Upper lobe of right lung (tissue), 1 donor: ENCODE results near the gene NPHP4. TPM values are rescaled to one million over a fixed set of nuclear protein-coding genes. Genes with fewer than 3 reads are reported as not detected.

Source experiments
- ATAC-seq: fragments of 200-7000 bp; cut with Tn5 transposase; one replicate; pipeline ENCODE4 v1.9.1; 2020; ENCODE audit warnings: mild to moderate bottlenecking, moderate library complexity
- DNase-seq: peaks from one replicate; pipeline ENCODE4 v3.0.0-alpha.2; 2020
- H3K27ac ChIP-seq: fragments of 200-600 bp; one replicate; pipeline ENCODE4 v1.8.0; 2022
- H3K27me3 ChIP-seq: fragments of 200-600 bp; one replicate; pipeline ENCODE4 v1.8.0; 2022; ENCODE audit warnings: mild to moderate bottlenecking
- H3K36me3 ChIP-seq: fragments of 200-600 bp; one replicate; pipeline ENCODE4 v1.8.0; 2022
- H3K4me1 ChIP-seq: fragments of 200-600 bp; one replicate; pipeline ENCODE4 v1.8.0; 2022
- H3K4me3 ChIP-seq: fragments of 200-600 bp; one replicate; pipeline ENCODE4 v1.8.0; 2022; ENCODE audit warnings: mild to moderate bottlenecking
- H3K9me3 ChIP-seq: fragments of 200-600 bp; one replicate; pipeline ENCODE4 v1.8.0; 2022
- intact Hi-C: fragments of 100-400 bp; cut with DNase I; formaldehyde crosslinking; loops from one replicate; pipeline ENCODE4 v1.11.0; 2022
- total RNA-seq: library from RNA; stranded (reverse); fragmentation: NEBNext Ultra II Directional; extraction: Animal tissue kit (Norgen Biotek cat#: 25700); gene quantifications from one replicate; pipeline ENCODE4 v1.2.1, GENCODE V29; 2021
- TF ChIP-seq, protein P1 (sequence below): fragments of 200-600 bp; IDR thresholded peaks from one replicate; pipeline ENCODE4 v1.8.0; 2022; ENCODE audit warnings: antibody characterized with exemption
- donor health status: DM: no; HTN: yes; CAD: no; lungs with severe emphysema.

NPHP4 gene
- total RNA-seq, 1 donor from 2014 or later: 14.6 TPM

DNA sequence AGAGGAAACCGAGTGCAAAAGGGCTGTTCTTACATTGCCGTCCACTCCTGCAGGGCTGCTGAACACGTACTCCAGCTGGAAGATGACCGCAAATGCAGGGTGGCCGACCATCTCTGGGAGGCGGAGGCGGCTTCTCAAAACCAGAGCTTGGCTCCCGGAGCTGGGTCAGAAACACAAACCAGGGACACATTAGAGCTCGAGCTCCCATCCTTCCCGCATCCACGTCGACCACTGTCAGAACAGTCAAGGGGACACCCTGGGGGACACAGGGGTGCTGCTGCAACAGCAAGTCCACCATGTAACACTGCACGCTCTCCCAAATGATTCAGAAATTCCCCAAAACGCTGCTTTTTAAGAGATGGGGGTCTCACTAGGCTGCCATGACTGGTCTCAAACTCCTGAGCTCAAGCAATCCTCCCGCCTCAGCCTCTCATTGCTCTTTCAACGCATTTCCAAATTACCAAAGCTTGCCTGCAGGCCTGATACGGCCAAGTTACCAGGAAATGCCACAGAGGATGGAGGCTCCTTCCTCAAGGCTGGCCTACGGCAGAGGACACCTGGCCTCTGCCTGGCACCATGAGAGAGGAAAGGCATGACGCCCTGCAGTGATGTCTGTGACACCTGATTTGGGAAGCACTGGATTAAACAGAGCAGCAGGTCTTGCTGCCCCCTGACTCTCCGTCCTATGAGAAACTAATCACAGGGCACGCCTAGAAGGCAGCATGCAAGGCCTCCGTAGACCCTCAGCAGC lies 45.0 kb downstream of the NPHP4 start:
- ATAC-seq (no peak), DNase-seq (peak; percentile 52)
- TF ChIP-seq, protein P1, sequence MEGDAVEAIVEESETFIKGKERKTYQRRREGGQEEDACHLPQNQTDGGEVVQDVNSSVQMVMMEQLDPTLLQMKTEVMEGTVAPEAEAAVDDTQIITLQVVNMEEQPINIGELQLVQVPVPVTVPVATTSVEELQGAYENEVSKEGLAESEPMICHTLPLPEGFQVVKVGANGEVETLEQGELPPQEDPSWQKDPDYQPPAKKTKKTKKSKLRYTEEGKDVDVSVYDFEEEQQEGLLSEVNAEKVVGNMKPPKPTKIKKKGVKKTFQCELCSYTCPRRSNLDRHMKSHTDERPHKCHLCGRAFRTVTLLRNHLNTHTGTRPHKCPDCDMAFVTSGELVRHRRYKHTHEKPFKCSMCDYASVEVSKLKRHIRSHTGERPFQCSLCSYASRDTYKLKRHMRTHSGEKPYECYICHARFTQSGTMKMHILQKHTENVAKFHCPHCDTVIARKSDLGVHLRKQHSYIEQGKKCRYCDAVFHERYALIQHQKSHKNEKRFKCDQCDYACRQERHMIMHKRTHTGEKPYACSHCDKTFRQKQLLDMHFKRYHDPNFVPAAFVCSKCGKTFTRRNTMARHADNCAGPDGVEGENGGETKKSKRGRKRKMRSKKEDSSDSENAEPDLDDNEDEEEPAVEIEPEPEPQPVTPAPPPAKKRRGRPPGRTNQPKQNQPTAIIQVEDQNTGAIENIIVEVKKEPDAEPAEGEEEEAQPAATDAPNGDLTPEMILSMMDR: no peak
- no peaks in the 10 kb centered on the region for H3K27me3 ChIP-seq
- intact Hi-C loops: no loop called here
- H3K4me1 ChIP-seq: no peaks in the 10 kb centered on the region
- no peak overlapping the region for H3K4me3 ChIP-seq
- H3K27ac ChIP-seq: no peak overlapping the region
- no peaks in the 10 kb centered on the region for H3K9me3 ChIP-seq
- H3K36me3 ChIP-seq: peaks cover 23% of the 10 kb centered on the region

GRCh38 chr1:5945445-5945844 lies 46.8 kb downstream of the NPHP4 start:
- DNase-seq (peak; percentile 21), ATAC-seq (no peak)
- intact Hi-C loops: no loop called here
- H3K4me3 ChIP-seq: no peak overlapping the region
- H3K27me3 ChIP-seq: no peaks in the 10 kb centered on the region
- TF ChIP-seq, protein P1: no peak
- no peaks in the 10 kb centered on the region for H3K9me3 ChIP-seq
- no peaks in the 10 kb centered on the region for H3K4me1 ChIP-seq
- H3K27ac ChIP-seq: no peak overlapping the region
- H3K36me3 ChIP-seq: peaks cover 11% of the 10 kb centered on the region

- Histone ChIP-seq H3K4me3 (no peak overlapping the region), H3K36me3 (peaks cover 10% of the 10 kb centered on the region), H3K4me1 (no peaks in the 10 kb centered on the region), H3K27ac (no peak overlapping the region), H3K9me3 (no peaks in the 10 kb centered on the region), H3K27me3 (no peaks in the 10 kb centered on the region)
- intact Hi-C loops: no loop called here
- TF ChIP-seq, protein P1: no peak
- DNase-seq: peak; percentile 22
- ATAC-seq: no peak
Observed at GRCh38 chr1:5944843-5945167, 47.4 kb downstream of the NPHP4 start.

DNA sequence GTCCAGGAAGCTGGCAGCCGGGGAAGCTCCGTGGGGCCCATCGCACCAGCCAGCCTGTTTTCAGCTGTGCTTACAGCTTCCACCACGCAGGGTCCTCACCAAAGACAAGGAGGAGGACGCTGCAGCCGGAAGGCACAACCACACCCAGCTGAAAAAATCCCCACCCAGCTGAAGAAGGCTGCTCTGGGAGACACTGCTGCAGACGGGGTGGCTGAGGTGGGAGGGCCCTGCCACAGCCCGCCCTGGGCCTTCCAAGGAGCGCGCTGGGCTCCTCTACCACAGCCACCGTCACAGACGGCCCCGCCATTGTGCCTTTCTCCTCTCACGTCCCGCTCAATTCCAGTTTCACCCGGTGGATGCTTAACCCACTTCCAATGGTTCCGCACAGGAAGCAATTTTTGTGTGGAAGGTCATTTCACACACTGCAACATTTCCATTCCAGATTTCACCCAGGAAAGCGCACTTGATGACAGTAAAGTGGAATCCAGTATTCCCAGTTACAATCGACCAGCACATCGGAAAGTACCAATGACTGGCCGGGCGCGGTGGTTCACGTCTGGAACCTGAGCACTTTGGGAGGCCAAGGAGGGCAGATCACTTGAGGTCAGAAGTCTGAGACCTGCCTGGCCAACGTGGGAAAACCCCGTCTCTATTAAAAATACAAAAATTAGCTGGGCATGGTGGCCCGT lies 47.9 kb downstream of the NPHP4 start:
- intact Hi-C loops: no loop called here
- Histone ChIP-seq H3K9me3 (no peaks in the 10 kb centered on the region), H3K27me3 (no peaks in the 10 kb centered on the region), H3K27ac (no peak overlapping the region), H3K4me1 (no peaks in the 10 kb centered on the region), H3K4me3 (no peak overlapping the region), H3K36me3 (peaks cover 10% of the 10 kb centered on the region)
- no peak for ATAC-seq
- TF ChIP-seq, protein P1: no peak
- peak; percentile 48 for DNase-seq

- peak; percentile 20 for DNase-seq
- peaks cover 10% of the 10 kb centered on the region for H3K36me3 ChIP-seq
Observed at GRCh38 chr1:5943343-5944124, 48.7 kb downstream of the NPHP4 start.

More at GRCh38 chr1:5943343-5944124, 48.7 kb downstream of the NPHP4 start:
- TF ChIP-seq, protein P1: no peak
- no peaks in the 10 kb centered on the region for H3K9me3 ChIP-seq
- intact Hi-C loops: no loop called here
- no peaks in the 10 kb centered on the region for H3K27me3 ChIP-seq
- no peak overlapping the region for H3K27ac ChIP-seq
- no peaks in the 10 kb centered on the region for H3K4me1 ChIP-seq
- H3K4me3 ChIP-seq: no peak overlapping the region
- no peak for ATAC-seq
